Transverse colon (tissue), 4 donors: ENCODE measurements around the gene KCNQ4. TPM values are rescaled to one million over a fixed set of nuclear protein-coding genes. Genes with fewer than 3 reads are reported as not detected.

ENCODE experiments used
- DNase-seq: peaks from one replicate; pipeline ENCODE4 v3.0.0-alpha.2; 2019
- H3K27ac ChIP-seq, 4 donors: fragments of 200-600 bp; sonication (generic); 2 replicates each; pipeline ENCODE4 v1.5.1; 2016 to 2018; ENCODE audit warnings: inconsistent platforms in 4 of 4
- H3K27me3 ChIP-seq: fragments of 200-600 bp; sonication (generic); 2 replicates; pipeline ENCODE4 v1.5.1; 2017; ENCODE audit warnings: inconsistent platforms
- H3K36me3 ChIP-seq, 4 donors: fragments of 200-600 bp; sonication (generic); 2 replicates each; pipeline ENCODE4 v1.5.1; 2017 to 2019; ENCODE audit warnings: inconsistent platforms in 4 of 4
- H3K4me1 ChIP-seq, 4 donors: fragments of 200-600 bp; sonication (generic); 2 replicates each; pipeline ENCODE4 v1.5.1; 2017 to 2020; ENCODE audit warnings: inconsistent platforms in 4 of 4
- H3K4me3 ChIP-seq, 4 donors: fragments of 200-600 bp; sonication (generic); 1 replicate in 1 of 4; 2 replicates in 3 of 4; pipeline versions ENCODE4 v1.5.1 to v1.6.1; 2017 to 2019; ENCODE audit warnings: inconsistent platforms in 4 of 4
- H3K9me3 ChIP-seq, 2 donors: fragments of 200-600 bp; sonication (generic); 2 replicates each; pipeline ENCODE4 v1.5.1; 2017 to 2019; ENCODE audit warnings: inconsistent platforms in 2 of 2
- CTCF ChIP-seq, 5 experiments: fragments of 200-600 bp in 3 of 5; fragments of 450-650 bp in 2 of 5; sonication (generic) in 3 of 5; IDR thresholded peaks; 1 replicate in 2 of 5; 2 replicates in 3 of 5; pipeline ENCODE4 v1.5.1; 2016 to 2017; ENCODE audit warnings: antibody characterized with exemption in 5 of 5, inconsistent platforms in 3 of 5, mild to moderate bottlenecking in 2 of 5, moderate library complexity in 1 of 5
- EP300 ChIP-seq: sonication (generic); formaldehyde crosslinking; IDR thresholded peaks from one replicate; pipeline ENCODE4 v1.6.1; 2017; ENCODE audit warnings: antibody characterized with exemption, low read depth
- POLR2A ChIP-seq: fragments of 450-650 bp; IDR thresholded peaks from one replicate; pipeline ENCODE4 v1.6.1; 2016; ENCODE audit warnings: antibody characterized with exemption, mild to moderate bottlenecking, moderate library complexity
- POLR2AphosphoS5 ChIP-seq, 3 donors: sonication (generic); formaldehyde crosslinking; IDR thresholded peaks; one replicate each; pipeline ENCODE4 v1.6.1; 2016; ENCODE audit warnings: antibody characterized with exemption in 3 of 3
- WGBS, 2 donors: methylation state at CpG; one replicate each; pipeline ENCODE4 v1.1.5; 2018; ENCODE audit warnings: low coverage in 1 of 2; 5-methylcytosine and 5-hydroxymethylcytosine counted together
- in situ Hi-C, 4 donors: fragments of 200-750 bp; cut with MboI; loops; one replicate each; pipeline versions ENCODE4 v1.15.0 to v1.15.1; 2017; ENCODE audit warnings: low sequenced_read_pairs in 3 of 4, low pct_ligation_motif_present in 1 of 4, low pct_unique_long_range_greater_than_20kb in 1 of 4
- intact Hi-C: fragments of 100-400 bp; cut with DNase I; formaldehyde crosslinking; loops from one replicate; pipeline ENCODE4 v1.15.1; 2023; ENCODE audit warnings: low total_unique reads
- total RNA-seq, 4 donors: library from RNA; depleted of rRNA; stranded (reverse); fragments of >200 nt; gene quantifications; one replicate each; pipeline ENCODE4 v1.1.0, GENCODE V29; 2016

The KCNQ4 gene
- total RNA-seq, 4 donors from 2014 or later: 3.1 to 33.7 (median 3.6) TPM

- Histone ChIP-seq H3K4me1 (peaks cover 0 to 14% (median 10%) of the 10 kb centered on the region in 4 donors), H3K27me3 (no peaks in the 10 kb centered on the region), H3K36me3 (no peaks in the 10 kb centered on the region), H3K27ac (peak overlapping the region in 1 of 4 donors; percentile 69), H3K4me3 (no peak overlapping the region), H3K9me3 (no peaks in the 10 kb centered on the region)
- in situ Hi-C loops: no loop called here
- intact Hi-C loops: no loop called here
- DNase-seq: no peak
- 76 to 84% methylated on average over 3 of the region's 3 CpGs for WGBS, 2 donors
- TF ChIP-seq POLR2AphosphoS5 (IDR thresholded peaks at IDR 0.05): no peak
- no peak for TF ChIP-seq EP300
- TF ChIP-seq CTCF (IDR thresholded peaks at IDR 0.05): no peak
- TF ChIP-seq POLR2A: no peak
Measured at GRCh38 chr1:40808002-40808401, 24.4 kb downstream of the KCNQ4 start.

GRCh38 chr1:40808444-40808843 lies 24.9 kb downstream of the KCNQ4 start:
- H3K36me3 ChIP-seq: no peaks in the 10 kb centered on the region
- WGBS, 2 donors: 84 to 86% methylated on average over 3 of the region's 3 CpGs
- in situ Hi-C loops (no loop called here), intact Hi-C loops (no loop called here)
- no peaks in the 10 kb centered on the region for H3K27me3 ChIP-seq
- peaks cover 0 to 14% (median 10%) of the 10 kb centered on the region in 4 donors for H3K4me1 ChIP-seq
- no peak for DNase-seq
- H3K4me3 ChIP-seq: no peak overlapping the region
- H3K9me3 ChIP-seq: no peaks in the 10 kb centered on the region
- H3K27ac ChIP-seq: no peak overlapping the region
- TF ChIP-seq EP300 (no peak), CTCF (IDR thresholded peaks at IDR 0.05) (no peak), POLR2A (no peak), POLR2AphosphoS5 (IDR thresholded peaks at IDR 0.05) (no peak)

- no peak overlapping the region for H3K27ac ChIP-seq
- intact Hi-C loops (no loop called here), in situ Hi-C loops (no loop called here)
- DNase-seq: no peak
- no peak overlapping the region for H3K4me3 ChIP-seq
- TF ChIP-seq CTCF (IDR thresholded peaks at IDR 0.05) (no peak), POLR2AphosphoS5 (IDR thresholded peaks at IDR 0.05) (no peak), EP300 (no peak), POLR2A (no peak)
- peaks cover 0 to 14% (median 10%) of the 10 kb centered on the region in 4 donors for H3K4me1 ChIP-seq
- no peaks in the 10 kb centered on the region for H3K36me3 ChIP-seq
- no peaks in the 10 kb centered on the region for H3K27me3 ChIP-seq
- no peaks in the 10 kb centered on the region for H3K9me3 ChIP-seq
- 79 to 88% methylated on average over 6 of the region's 6 CpGs for WGBS, 2 donors
Measured at GRCh38 chr1:40808909-40809308, 25.3 kb downstream of the KCNQ4 start.

GRCh38 chr1:40810927-40811326 lies 27.3 kb downstream of the KCNQ4 start:
- no peak overlapping the region for H3K4me3 ChIP-seq
- in situ Hi-C loops (no loop called here), intact Hi-C loops (no loop called here)
- no peak overlapping the region for H3K27ac ChIP-seq
- DNase-seq: no peak
- no peaks in the 10 kb centered on the region for H3K36me3 ChIP-seq
- H3K4me1 ChIP-seq: peaks cover 0 to 14% (median 10%) of the 10 kb centered on the region in 4 donors
- no peaks in the 10 kb centered on the region for H3K9me3 ChIP-seq
- TF ChIP-seq POLR2AphosphoS5 (IDR thresholded peaks at IDR 0.05) (no peak), POLR2A (no peak), CTCF (IDR thresholded peaks at IDR 0.05) (no peak)
- H3K27me3 ChIP-seq: no peaks in the 10 kb centered on the region
- 78 to 80% methylated on average over 4 to 5 of the region's 5 CpGs for WGBS, 2 donors
